Measurements from ENCODE around the gene ABCC11.

DNA sequence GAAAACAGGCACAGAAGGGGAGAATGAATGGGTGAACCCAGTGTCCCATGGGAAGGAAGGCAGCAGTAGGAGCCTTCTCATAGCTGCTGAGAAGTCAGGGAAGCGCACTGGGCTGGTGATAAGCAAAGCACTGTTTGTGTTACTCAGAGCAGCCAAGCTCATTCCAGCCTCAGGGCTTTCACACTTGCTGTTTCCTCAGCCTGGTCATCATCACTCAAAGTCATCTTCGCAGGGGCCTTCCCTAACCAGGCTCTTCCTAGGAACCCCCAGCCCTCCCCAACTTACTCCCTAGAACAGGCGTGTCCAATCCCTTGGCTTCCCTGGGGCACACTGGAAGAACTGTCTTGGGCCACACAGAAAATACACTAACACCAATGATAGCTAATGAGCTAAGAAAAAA lies 35.3 kb downstream of the ABCC11 start:
- TF ChIP-seq CTCF (IDR thresholded peaks at IDR 0.05; ENCODE audit: insufficient read depth, low read length, poor library complexity, severe bottlenecking) (no peak), EZH2phosphoT487 (conservative IDR thresholded peaks at IDR 0.05; ENCODE audit: low read length) (no peak)

All from SU-DHL-6 (cell line).